Measurements from ENCODE around the gene CCNQ.

The CCNQ gene

GRCh38 chrX:153639177-153640044 is 40.5 kb upstream of the CCNQ start:
- H3K27ac ChIP-seq, result no peak overlapping the region
- no peak for TF ChIP-seq CTCF (conservative IDR thresholded peaks at IDR 0.05)

GRCh38 chrX:153638436-153639176 is 39.7 kb upstream of the CCNQ start:
- H3K27ac ChIP-seq, result no peak overlapping the region
- TF ChIP-seq CTCF (conservative IDR thresholded peaks at IDR 0.05), result no peak

GRCh38 chrX:153638041-153638371 is 39.1 kb upstream of the CCNQ start:
- no peak overlapping the region for H3K27ac ChIP-seq
- TF ChIP-seq CTCF (conservative IDR thresholded peaks at IDR 0.05), result no peak

- TF ChIP-seq CTCF (conservative IDR thresholded peaks at IDR 0.05), result no peak
- no peak overlapping the region for H3K27ac ChIP-seq
Observed at GRCh38 chrX:153637121-153638040, 38.4 kb upstream of the CCNQ start.

- H3K27ac ChIP-seq, result no peak overlapping the region
- no peak for TF ChIP-seq CTCF (conservative IDR thresholded peaks at IDR 0.05)
Observed at GRCh38 chrX:153636716-153637115, 37.8 kb upstream of the CCNQ start.

- peak; percentile 49 for TF ChIP-seq CTCF (conservative IDR thresholded peaks at IDR 0.05)
- no peak overlapping the region for H3K27ac ChIP-seq
Observed at GRCh38 chrX:153635788-153636668, 37.1 kb upstream of the CCNQ start.
